SK-N-MC (cell line): ENCODE data around the gene XRRA1.

ENCODE experiments used
- EZH2 ChIP-seq: fragments of 200-600 bp; sonication (generic); IDR thresholded peaks from one replicate; pipeline ENCODE4 v1.6.1; 2017; ENCODE audit warnings: antibody characterized with exemption
- POLR2AphosphoS5 ChIP-seq: IDR thresholded peaks from 2 replicates; pipeline ENCODE4 v1.6.1; 2012; ENCODE audit warnings: mild to moderate bottlenecking, low read depth, low read length, borderline replicate concordance

GRCh38 chr11:74837191-74837590 is 111.7 kb downstream of the XRRA1 start:
- no peak for TF ChIP-seq POLR2AphosphoS5
- no peak for TF ChIP-seq EZH2
